ENCODE measurements around the gene AFF3.

Gene AFF3

DNA sequence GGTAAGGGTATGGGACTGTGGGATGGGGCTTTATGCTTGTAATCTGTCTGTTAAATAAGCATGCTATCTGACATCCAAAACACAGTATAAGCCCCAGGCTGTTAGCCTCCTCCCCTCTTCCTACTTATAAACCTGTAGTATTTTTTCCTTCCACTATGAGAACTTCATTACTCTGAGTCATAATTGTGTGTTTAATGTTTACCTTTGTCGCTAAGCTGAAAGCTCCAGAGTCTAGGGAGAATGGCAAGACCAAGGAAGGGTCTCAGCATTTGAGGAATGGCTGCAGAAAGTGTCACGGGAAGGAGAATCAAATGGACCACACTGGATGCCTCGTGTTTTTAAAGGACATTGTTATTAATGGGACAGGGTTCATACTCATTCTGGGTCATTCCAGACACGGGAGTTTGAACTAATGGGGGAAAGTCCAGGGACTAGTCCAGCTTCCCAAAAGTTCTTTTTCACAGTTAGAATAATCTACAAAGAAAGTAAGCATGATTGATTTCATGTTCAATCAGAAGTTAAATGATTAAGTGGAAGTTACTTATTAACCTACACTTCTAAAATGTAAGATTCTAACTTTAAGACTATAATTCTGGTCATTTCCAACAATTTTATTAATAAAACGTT, 292.2 kb downstream of the AFF3 start:
- DNase-seq: peak; percentile 88

DNA sequence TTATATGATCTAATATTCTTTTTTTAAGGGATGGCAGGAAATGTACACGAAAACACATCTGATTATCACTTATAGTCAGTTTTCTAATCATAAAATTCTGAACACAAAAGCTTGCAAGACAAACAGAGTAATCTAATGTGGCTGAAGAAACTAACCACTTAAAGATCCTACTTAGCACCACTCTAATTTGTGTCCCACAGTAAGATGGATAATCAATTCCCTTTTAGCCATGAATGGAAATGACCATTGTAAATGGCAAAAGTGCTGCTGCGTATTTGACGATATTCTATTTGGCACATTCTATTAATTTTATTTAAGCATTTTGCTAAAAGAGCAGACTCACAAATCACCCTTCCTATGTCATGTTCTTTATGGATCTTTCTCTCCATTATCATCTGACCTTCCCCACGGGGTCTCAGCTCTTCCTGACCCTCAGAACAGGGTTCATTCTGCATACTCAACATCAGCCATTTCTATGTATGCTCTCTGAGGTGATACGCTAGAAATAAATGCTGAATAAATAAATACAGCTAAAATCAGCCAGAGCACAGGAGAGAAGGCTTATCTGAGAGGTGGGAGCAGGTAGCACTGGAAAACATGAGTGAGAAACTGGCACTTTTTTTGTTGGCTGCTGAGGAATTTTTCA, 295.8 kb downstream of the AFF3 start:
- no peak for DNase-seq

DNA sequence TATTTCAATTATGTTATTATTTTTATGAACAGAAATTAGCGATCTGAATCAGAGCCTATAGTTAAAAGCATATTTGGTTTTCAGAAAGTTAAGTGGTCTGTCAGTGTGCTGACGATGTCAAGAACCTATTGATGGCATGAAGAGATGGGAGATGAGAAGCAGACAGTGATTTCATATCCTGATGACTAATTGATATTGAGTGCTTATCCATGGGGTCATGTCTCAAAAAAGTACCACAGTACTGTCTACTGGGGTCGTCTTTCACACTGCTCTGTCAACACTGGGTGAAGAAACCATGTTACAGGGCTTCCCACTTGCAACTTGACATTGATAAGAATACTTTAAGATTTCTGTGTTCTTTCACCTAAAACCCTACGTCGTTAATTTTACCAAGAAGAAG, 297.1 kb downstream of the AFF3 start:
- DNase-seq: no peak

DNA sequence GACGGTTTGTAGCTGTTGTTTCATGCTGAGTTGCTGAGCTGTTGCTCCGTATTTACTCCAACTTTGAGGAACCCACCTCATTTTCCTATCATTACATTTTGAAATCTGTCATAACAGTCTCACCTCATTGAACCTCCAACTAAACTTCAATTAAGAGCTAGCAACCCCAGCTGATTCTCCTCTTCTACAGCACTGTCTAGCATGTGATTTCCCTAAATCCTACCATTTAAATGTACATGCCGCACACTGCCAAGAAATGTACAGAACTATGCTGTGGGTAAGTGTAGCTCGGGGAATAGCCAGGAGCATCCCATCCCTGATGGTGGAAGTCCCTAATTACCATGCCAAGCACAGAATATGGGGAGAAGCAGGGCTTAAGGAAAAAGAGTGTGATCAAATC, 299.9 kb downstream of the AFF3 start:
- DNase-seq: no peak

DNA sequence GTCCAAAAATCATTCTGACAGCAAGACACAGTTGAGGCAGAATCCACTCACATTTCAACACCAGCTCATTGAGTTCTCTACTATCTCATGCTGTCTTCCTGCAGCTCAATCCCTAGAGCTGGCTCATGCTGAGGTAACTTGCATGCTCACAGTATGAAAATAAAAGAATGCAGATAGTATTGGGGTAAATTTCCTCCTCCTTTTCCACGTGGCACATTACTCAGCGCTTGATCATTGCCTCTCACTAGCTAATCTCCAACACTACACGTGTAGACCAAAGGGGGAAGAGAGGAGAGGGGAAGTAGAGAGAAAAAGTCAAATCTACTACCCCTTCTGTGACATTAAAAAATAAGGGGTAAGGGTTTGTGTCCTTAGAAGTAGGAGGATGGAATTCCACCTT, 300.6 kb downstream of the AFF3 start:
- no peak for DNase-seq

DNA sequence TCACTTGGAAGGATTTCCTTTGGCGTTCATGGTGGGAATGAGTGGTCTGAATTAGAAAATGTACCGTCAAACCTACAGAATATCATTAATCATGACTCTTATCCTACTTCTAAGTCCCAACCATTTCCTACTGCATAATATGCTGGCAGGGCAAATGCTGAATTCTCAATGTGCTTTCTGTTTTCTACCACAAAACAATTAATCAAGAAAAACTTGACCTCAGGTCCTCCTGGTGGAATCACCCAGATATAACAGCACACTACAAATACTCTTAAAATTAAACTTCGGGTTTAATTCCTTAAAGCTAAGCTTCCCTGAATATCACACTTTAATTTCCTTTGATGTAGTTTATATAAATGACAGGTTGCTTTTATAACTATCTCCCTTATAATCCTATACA, 301.6 kb downstream of the AFF3 start:
- DNase-seq: no peak

DNA sequence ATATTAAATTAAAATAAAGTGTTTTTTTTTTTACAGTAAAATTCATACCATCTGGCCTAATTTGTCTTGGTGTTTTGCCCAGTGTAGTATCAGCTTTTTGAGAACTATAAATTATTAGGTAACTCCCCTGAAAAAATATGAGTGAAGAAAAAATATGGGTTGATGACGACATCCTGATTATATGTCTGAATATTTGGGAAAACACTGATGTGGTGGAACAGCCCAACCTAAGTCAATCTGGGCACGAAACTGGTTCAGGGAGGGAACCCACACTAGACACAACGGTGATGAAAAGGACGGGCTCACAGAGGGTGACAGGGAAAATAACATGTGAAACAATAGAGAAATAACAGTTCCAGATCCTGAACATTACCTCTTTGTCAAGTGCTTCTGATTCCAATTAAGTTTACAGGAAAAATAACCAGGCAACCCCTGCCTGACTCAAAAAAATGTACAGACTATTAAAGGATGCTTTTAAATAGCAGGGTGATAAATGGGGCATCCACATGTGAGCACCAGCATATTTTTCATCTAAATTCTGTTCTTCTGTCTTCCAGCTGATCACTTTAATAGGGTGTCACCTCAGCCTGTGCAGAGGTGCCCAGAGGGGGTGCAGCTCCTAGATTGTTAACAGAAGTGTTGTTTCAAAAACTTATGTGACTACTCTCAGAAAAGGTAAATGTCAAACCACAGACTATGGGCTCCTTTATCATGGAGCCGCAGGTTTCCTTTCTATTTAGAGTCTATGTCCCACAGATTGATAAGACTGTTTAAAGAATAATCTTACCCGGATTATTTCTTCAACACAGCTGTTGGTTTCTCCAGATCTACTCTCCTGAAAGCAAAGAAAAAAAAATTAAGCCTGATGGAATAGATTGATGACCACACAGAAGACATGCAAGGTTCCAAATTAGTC, 305.4 kb downstream of the AFF3 start:
- no peak for DNase-seq

DNA sequence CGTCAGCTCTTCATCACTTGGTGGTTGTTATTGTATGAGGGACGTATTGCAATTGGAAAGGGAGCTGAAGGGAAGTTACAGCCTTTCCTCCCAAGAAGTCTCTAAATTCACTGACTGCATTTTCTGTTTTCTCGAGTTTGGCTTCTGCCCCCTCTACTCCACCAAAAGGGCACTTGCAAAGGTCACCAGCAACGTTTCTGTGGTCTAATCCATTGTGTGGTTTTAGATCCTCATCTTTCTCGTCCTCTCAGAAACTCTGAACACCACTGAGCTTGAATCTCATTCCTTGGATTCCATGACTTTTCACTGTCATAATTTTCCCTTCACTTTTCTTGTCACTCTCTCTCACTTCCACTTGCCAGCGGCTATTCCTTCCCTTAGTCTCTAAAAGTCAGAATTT, 308.0 kb downstream of the AFF3 start:
- DNase-seq: no peak

DNA sequence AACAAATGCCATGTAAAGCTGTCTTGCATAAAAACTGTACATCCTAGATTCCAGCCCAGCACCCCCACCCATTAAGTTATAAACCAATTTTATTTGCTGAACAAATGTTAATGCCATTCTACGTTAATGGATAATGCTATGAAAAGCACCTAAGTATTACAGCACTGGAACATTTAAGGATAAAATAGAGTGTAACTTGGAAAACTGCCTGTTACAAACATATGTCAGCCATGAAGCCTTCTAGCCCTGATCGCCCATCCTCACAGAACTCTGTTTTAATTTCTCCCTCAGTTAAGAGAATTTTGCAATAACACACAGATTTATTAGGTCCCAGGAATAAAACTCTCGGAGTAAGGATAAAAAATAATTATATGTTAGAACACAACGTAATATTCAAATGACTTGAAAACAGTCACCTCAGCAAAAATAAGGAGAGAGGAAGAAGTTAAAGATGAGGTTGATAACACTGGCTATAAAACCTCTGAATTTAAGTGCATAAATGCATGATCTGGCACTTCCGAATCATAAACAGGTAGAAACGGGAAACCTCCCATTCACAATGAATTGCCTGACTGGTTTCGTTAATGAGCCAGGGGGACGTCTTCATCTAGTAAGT, 308.7 kb downstream of the AFF3 start:
- DNase-seq: no peak

DNA sequence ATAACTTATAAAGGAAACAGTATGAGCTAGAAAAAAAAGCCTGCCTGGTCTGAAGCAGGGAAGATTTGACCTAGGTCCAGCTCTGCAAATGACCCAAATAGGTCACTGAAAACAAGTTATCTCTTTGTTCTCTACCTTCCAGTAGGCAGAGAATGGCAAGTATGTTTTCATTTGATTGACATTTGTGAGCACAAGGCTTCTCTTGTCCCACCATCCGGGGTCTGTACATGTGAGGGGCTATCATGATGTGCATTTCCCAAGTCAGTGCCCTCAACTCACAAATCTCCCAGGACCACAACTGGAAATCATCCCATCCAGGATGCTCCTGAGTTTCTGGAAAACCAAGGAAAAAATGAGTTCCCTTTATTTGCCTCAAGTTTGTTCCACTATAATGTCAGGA, 309.5 kb downstream of the AFF3 start:
- DNase-seq: no peak

DNA sequence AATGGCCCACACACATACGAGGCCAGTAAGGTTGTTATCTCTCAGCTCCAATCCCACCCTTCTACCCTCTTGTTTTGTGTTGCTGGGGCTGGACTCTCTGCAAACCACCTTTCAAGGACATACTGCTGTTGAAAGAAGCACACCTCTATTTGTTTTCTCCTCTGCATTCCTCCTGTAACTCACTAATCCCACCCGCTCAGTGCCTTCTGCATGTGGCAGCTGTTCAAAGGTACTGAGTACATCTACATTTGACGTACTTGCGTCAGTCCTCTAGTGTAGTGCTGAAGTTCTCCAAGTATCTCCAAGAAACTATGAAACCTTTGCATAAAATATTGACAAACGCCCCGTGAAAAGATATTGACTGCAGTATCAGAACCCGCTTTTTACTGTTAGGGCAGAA, 310.6 kb downstream of the AFF3 start:
- DNase-seq: no peak

DNA sequence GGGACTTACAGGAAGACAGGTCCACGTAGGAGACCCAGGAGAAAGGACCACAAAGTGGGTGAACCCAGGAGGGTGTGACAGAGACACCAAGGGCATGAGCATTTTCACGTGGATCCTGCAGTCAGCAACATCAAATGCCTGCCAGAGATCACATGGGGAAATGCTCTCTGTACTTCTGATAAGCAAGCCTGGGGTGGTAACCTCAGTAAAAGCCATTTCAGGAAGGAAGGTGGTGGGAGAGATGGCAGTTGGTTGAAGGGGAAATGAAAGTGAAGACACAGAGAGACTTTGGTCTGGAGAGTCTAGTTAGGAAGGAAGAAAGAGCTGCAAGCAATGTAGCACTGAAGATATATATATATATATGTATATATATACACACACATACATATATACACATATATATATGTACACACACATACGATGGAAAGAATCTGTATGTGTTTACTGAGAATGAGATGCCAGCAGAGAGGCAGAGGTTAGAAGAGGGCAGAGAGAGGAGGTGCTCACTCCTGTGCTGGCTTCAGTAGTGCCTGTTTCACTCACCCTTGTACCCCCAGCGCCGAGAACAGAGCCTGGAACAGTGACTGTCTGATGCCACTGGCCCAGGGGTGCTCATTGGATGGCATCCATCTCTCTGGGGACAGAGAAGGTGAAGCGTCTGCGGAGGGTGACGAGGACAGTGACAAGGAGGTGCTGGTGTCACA, 314.9 kb downstream of the AFF3 start:
- no peak for DNase-seq

DNA sequence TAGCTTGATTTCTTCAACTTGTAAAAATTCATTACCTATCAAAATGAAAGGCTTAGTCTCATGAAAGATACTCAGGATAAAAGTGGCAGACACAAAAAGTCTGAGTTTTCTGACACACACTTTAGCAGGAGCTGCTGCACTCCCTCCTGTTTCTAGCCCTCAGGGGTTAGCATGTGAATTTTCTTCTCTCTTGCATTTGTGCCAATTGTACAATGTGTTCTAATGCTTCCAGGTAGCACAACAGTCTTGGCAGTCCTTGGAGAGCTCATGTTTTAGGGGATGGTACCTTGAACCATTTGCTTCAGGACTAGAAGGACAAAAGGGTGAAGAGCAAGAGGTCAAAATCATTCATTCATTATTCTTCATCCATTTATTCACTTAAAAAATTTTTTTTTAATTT, 316.8 kb downstream of the AFF3 start:
- DNase-seq: no peak

DNA sequence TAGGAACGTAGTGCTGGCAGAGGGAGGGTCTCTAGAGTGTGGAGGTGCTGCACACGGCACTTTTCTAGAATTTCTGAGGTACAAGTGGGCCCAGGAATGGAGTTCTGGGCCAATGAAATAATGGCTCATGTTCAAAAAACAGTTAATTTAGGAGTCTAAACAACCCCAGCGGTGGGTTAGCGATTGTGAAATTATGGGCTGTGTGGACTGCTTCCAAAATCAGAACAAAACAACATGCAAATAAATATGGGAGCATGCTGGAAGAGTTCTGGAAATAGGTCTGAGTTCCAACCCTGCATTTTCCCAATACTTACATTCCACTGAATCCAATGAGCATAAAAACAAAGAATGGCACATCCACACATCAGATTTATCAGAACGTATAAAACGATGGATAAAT, 317.6 kb downstream of the AFF3 start:
- no peak for DNase-seq

DNA sequence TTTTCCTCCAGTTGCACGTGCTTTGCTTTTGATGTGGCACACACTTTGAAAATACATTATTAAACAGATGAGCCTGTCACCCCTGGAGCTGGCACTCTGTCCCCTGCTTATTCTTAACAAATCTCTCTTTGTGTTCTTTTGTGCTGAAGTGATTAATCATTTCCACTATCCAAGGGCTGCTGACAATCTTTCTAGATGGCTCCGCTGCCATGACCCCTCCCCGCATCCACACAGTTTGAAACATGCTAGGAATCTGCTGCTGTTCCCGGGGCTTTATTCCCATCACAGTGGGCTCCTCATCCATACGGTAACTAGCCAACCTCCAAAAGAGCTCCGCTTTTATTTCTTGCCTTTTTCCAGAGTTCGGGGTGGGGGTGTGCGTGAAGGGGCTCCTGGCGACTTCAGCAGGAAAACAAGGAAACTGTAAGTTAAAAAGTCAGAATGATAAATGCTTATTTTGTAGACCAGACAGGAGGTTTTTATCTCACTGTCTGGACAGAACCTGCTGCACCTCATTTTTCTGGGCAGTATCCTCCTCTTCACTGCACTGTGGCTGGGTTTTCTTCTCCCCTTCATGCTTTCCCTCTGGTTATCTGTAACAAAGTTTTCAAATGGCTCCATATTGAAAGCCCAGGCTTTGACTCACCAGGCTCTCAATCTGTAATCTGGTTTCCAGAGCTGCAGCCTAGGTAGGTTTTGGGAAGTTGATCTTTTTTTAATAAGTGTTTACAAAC, 319.7 kb downstream of the AFF3 start:
- no peak for DNase-seq

DNA sequence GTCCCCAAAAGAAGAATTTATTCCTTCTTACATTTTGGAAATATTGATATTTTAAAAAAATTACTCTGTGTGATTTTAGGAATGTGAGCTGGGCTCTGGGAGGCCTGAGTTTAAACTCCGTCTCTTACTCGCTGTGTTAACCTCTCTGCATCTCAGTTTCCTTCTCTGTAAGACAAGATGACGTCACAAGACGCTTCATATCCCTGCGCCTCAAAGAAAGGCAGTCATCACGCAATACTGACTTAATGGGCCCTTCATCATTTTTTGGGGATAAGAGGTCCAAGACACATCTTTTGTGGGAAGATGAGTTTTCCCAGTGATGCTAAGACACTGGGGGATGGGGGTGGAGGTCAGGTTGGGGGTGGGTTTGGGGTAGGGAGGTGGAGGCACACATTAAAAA, 320.4 kb downstream of the AFF3 start:
- no peak for DNase-seq

DNA sequence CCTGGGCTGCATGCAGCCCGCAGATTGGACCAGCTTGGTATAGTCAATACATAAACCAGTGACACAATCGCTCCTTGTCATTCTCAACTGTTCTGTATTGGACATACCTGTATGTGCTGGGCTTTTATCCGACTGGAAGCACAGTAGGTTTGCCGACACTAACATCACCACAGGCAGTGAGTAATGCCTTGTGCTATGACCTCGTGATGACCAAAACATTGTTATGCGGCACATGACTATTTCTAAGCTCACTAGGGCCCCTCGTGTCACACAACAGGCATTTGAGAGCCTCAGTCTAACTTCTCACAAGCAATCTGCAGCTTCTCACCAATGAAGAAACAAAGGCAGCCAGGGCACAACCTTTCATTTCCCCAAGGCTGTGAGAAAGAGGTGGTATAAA, 320.8 kb downstream of the AFF3 start:
- DNase-seq: peak; percentile 19

DNA sequence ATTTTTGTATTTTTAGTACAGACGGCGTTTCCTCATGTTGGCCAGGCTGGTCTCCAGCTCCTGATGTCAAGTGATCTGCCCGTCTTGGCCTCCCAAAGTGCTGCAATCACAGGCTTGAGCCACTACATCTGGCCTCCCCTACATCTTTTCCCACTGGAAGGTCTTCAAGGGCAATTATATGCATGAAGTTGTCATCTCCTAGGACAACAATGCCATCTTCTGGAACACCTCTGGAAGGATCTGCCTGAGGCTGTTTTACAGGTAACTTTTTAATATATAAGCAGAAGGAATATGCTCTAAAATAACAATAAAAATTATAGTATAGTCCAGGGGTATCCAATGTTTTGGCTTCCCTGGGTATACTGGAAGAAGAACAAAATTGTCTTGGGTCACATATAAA, 321.4 kb downstream of the AFF3 start:
- no peak for DNase-seq

DNA sequence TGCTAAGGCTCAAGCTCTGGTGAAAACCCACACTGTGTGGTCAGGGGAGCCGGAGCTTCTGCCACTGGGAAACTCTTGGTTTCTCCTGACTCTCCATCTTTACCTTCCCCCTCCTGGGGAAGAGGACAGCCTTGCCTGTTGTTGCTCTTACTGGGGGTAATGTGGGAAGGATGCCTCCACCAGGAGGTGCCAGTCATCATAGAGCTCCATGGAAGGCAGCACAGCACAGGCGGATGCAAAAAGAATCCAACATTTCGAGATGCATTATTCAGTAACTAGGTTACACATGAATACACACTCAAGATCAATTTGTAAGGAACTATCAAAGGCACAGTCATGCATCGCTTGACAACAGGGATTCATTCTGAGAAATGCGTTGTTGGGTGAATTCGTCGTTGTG, 322.6 kb downstream of the AFF3 start:
- DNase-seq: peak; percentile 86

DNA sequence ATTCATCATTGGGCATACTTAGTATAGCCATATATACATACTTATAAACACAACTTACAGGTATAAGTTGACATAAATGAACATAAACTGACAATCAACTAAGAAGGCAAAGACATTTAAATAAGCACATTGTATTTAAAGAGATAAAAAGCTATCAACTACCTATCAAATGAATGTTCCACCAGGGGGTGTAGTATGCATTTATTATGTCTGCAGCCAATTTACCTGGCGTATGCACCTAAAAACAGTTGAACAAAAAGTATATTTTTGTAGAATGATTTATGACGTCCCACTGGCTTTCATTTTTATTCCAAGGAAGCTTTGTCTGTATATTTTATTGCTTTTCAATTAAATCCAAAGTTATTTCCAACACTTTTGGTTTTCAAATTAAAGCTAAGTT, 323.5 kb downstream of the AFF3 start:
- no peak for DNase-seq

DNA sequence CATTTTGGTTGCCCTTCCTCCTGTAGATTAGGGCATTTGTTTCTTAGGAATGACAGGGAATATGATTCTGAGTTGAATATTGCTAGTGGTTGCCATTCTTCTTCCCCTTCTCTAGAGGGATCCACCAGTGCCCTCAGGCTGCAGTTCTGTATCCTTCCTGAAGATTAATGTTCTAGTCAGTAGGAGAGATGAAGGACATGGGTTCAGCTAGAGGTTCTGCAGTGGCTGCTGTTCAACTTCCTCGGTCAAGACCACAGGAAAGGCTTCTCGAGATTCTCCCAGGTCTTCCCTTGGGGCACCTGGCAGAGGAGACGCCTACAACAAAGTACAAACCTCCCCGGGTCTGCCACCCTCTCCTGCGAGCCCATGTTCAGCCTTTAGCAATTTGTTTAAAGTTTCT, 325.5 kb downstream of the AFF3 start:
- DNase-seq: no peak

DNA sequence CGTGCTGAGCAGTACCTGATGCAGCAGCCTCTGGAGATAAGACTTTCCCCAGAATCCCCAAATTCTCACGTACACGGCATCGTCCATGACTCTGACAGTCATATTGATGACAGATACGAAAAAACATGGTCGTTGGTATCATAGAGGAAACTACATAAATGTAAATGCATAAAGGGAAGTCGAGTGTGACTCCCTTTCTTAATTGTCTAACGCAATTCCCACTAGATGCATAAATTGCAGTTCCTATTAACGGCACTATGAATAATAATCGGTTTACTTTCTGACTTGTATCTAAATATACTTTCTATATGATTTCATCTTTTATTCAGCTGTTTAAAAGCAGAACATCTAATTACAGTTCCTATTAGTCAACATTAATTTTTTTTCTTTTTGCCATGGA, 330.0 kb downstream of the AFF3 start:
- no peak for DNase-seq

Measured in kidney glomerular epithelial cell (primary cell).